ENCODE data around the gene PSMB10. TPM values are rescaled to one million over a fixed set of nuclear protein-coding genes. Genes with fewer than 3 reads are reported as not detected.

PSMB10 gene
- total RNA-seq, 1 donor from 2014 or later = 36.6 TPM

GRCh38 chr16:67927131-67927941 lies 9.3 kb downstream of the PSMB10 start:
- TF ChIP-seq CTCF (IDR thresholded peaks at IDR 0.05; ENCODE audit: insufficient read depth, low read length, poor library complexity, severe bottlenecking) = no peak
- H3K36me3 ChIP-seq (ENCODE audit: control insufficient read depth, insufficient read depth, low read length) = peaks cover 2% of the 10 kb centered on the region

GRCh38 chr16:67926181-67926750 lies 10.4 kb downstream of the PSMB10 start:
- no peak for DNase-seq (ENCODE audit: low read depth)
- no peak for TF ChIP-seq CTCF (IDR thresholded peaks at IDR 0.05; ENCODE audit: insufficient read depth, low read length, poor library complexity, severe bottlenecking)
- no peaks in the 10 kb centered on the region for H3K27me3 ChIP-seq (ENCODE audit: control insufficient read depth, insufficient read depth, low read length)

More at GRCh38 chr16:67927131-67927941, 9.3 kb downstream of the PSMB10 start:
- no peaks in the 10 kb centered on the region for H3K27me3 ChIP-seq (ENCODE audit: control insufficient read depth, insufficient read depth, low read length)
- no peak overlapping the region for H3K4me3 ChIP-seq (ENCODE audit: low read depth, low read length)
- DNase-seq (ENCODE audit: low read depth) = no peak

GRCh38 chr16:67924140-67924906 lies 12.3 kb downstream of the PSMB10 start:
- DNase-seq (ENCODE audit: low read depth) = no peak
- Histone ChIP-seq H3K27me3 (ENCODE audit: control insufficient read depth, insufficient read depth, low read length) (no peaks in the 10 kb centered on the region), H3K36me3 (ENCODE audit: control insufficient read depth, insufficient read depth, low read length) (no peaks in the 10 kb centered on the region), H3K4me3 (ENCODE audit: low read depth, low read length) (no peak overlapping the region)
- TF ChIP-seq CTCF (IDR thresholded peaks at IDR 0.05; ENCODE audit: insufficient read depth, low read length, poor library complexity, severe bottlenecking) = no peak

More at GRCh38 chr16:67926181-67926750, 10.4 kb downstream of the PSMB10 start:
- Histone ChIP-seq H3K36me3 (ENCODE audit: control insufficient read depth, insufficient read depth, low read length) (peaks cover 2% of the 10 kb centered on the region), H3K4me3 (ENCODE audit: low read depth, low read length) (no peak overlapping the region)

- no peak for TF ChIP-seq CTCF (IDR thresholded peaks at IDR 0.05; ENCODE audit: insufficient read depth, low read length, poor library complexity, severe bottlenecking)
- H3K36me3 ChIP-seq (ENCODE audit: control insufficient read depth, insufficient read depth, low read length) = no peaks in the 10 kb centered on the region
- H3K4me3 ChIP-seq (ENCODE audit: low read depth, low read length) = no peak overlapping the region
- no peak for DNase-seq (ENCODE audit: low read depth)
- H3K27me3 ChIP-seq (ENCODE audit: control insufficient read depth, insufficient read depth, low read length) = no peaks in the 10 kb centered on the region
Measured at GRCh38 chr16:67923414-67924116, 13.1 kb downstream of the PSMB10 start.

GRCh38 chr16:67922740-67923139 lies 13.9 kb downstream of the PSMB10 start:
- no peak for TF ChIP-seq CTCF (IDR thresholded peaks at IDR 0.05; ENCODE audit: insufficient read depth, low read length, poor library complexity, severe bottlenecking)
- DNase-seq (ENCODE audit: low read depth) = no peak
- H3K27me3 ChIP-seq (ENCODE audit: control insufficient read depth, insufficient read depth, low read length) = no peaks in the 10 kb centered on the region
- no peak overlapping the region for H3K4me3 ChIP-seq (ENCODE audit: low read depth, low read length)
- H3K36me3 ChIP-seq (ENCODE audit: control insufficient read depth, insufficient read depth, low read length) = no peaks in the 10 kb centered on the region
